ENCODE data around the gene CAV1.

Gene CAV1

GRCh38 chr7:116560021-116560970, 35.5 kb downstream of the CAV1 start:
- DNase-seq, result no peak

- DNase-seq, result no peak
These were observed 37.1 kb downstream of the CAV1 start for GRCh38 chr7:116561697-116562483.

GRCh38 chr7:116562529-116563121, 37.8 kb downstream of the CAV1 start:
- no peak for DNase-seq

GRCh38 chr7:116565981-116566380, 41.1 kb downstream of the CAV1 start:
- no peak for DNase-seq

DNA sequence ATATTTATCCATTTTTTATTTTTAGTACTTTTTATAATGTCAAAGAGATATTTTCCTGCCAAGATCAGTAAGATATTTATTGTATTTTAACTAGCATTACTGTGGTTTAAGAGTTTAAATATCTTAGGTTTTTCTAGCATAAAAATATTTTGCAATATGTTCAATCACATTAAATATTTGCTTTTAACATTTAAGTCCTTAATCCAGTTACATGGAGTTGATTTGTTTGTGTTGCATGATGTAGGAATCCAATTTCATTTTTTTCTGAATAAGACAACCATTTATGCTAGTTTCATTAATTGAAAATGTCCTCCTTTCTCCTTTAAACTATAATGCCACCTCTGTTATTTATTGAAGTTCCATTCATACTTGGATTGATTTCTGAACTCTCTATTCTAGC, 41.8 kb downstream of the CAV1 start:
- DNase-seq, result no peak

- no peak for DNase-seq
These were observed 44.9 kb downstream of the CAV1 start for GRCh38 chr7:116569737-116570136.

GRCh38 chr7:116570306-116570705, 45.5 kb downstream of the CAV1 start:
- DNase-seq, result no peak

DNA sequence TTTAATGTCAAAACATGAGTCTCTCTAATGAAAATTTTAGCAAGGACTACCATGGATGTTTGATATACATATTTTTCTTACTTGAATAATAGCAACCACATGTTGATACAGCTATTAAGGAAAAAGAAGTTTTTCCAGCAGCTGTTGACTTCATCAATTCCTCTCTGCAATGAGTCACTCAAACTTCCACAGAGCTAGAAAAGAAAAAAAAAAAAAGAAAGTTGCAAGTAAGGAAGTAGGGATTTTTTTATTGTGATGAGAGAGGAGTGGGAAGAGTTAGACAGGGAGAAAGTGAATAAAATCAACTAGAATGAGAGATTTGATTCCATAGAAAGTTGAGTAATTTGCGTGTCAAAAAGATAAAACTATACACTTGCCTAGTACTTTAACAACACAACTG, 46.2 kb downstream of the CAV1 start:
- DNase-seq, result no peak

- no peak for DNase-seq
These were observed 46.7 kb downstream of the CAV1 start for GRCh38 chr7:116571552-116571951.

DNA sequence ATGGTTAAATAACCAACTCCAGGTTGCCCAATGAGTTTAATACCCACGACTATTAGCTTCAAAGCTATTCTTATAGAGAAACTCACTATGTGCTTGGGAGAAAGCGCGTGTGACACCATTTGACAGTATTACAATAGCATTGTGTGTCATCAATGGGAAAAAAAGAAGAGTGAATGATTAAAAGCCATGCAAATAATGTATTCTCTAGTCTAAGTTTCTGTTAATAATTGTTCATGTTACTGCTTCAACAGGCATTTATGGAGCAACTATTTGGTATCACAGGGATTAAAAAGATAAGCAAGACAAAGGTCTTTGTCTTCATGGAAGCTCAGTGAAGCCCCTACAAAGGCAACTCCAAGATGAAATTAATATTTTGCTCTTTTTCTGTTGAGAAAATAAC, 47.2 kb downstream of the CAV1 start:
- no peak for DNase-seq

DNA sequence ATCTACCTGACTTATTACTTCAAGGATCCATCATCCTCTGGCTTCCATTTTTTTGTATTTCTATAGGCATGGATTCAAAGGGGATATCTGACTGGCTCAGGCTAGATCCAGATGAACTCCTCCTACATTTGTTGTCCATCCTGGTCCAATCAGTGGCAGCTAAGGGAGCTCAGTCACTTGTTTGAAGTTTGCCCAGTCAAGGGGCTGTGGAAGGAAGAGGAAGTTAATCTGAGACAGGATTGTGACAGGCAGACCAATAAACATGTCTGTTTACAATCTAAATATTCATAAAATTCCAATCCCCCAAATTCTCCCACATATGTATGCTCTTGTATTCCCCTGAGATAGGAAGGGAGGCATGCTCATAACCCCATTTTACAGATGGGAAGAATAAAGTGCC, 48.7 kb downstream of the CAV1 start:
- no peak for DNase-seq

GRCh38 chr7:116574025-116574822, 49.4 kb downstream of the CAV1 start:
- DNase-seq, result no peak

GRCh38 chr7:116575853-116576252, 51.0 kb downstream of the CAV1 start:
- DNase-seq, result no peak

DNA sequence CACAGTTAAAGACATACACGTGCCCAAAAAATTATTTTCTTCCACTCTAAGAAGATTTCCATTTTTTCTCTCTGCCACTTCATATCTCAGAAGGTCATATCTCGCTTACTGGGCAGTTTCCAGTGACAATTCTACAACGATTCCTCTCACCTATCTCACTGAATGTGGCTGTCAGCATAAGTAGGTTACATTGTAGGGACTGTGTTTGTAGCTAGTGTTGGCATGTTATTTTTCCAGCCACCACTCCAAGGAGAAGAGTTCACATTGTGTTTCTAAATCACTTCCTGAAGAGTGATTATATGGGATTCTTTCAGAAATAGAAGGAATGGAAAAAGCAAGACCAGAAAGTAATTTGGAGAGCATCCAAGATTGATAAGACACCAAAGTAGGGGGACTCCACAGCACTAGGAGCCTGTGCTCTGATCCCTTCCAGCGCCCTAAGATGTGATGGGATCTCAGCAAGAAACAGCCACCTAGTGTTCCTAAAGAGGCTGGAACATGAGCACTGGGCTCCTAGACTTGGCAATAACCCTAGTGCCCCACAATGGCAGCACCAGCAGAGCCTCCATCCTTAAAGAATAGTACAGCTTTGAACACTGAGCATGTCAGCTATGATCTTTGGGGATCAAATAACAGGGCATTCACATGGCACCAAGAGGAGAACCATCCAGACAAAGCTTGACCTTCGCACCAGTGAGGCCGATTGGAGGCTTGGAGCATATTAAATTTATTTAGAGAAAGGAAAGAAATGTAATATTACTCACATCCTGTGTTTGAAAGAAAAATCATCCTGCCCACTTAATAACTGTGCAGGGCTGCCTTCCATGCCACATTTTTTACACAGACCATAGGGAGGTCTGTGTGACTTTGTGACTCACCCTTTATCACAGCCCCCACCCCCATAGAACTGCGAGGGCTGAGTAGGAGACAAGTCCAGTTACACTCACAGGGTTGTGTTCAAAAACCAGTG, 51.8 kb downstream of the CAV1 start:
- DNase-seq, result peak; percentile 33

- no peak for DNase-seq
These were observed 52.6 kb downstream of the CAV1 start for GRCh38 chr7:116577320-116577871.

DNA sequence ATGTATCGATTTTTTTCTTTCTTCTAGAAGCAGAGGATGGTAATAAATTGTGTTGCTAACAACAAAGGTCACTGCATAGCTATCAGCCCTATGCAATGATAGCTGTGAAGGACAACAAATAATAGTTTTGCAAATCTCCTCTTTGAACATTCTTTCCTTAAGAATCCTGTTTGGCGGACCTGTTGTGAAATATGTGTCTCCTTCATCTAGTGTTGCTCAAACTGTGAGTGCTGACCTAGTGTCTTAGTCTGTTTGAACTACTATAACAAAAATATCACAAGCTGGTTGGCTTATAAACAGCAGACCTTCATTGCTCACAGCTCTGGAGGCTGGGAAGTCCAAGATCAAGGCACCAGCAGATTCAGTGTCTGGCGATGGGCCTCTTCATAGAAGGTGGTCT, 53.7 kb downstream of the CAV1 start:
- DNase-seq, result no peak

- DNase-seq, result no peak
These were observed 54.5 kb downstream of the CAV1 start for GRCh38 chr7:116579322-116579721.

DNA sequence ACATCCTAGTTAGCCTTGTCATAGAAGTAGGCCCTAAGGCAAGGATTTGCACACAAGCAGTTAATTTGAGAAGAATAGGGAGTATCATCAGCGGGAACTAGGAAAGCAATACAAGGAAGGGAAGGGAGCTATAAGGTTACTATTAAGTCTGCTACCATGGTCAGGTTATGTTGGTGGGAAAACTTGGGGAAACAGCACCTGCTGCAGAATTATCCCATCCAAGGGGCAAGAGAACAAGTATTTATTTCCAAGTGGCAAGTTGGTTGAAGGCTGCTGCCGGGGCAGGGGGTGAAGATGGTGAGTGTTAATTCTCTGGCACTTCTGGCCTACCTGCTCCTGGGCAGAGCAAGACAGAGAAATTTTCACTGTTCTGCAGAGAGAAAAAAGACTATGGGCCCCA, 55.0 kb downstream of the CAV1 start:
- DNase-seq, result no peak

- no peak for DNase-seq
These were observed 57.4 kb downstream of the CAV1 start for GRCh38 chr7:116582164-116582732.

- DNase-seq, result peak; percentile 50
These were observed 58.1 kb downstream of the CAV1 start for GRCh38 chr7:116582806-116583444.

Data from GOT3 (cell line).